ENCODE data around the gene TSHZ2. TPM values are rescaled to one million over a fixed set of nuclear protein-coding genes. Genes with fewer than 3 reads are reported as not detected.
A peak's percentile ranks its signal among the peaks of the same experiment; 100 is the strongest.
"Not testable (repeated sequence)": the region's sequence is repeated elsewhere in the genome, so short reads cannot be mapped to it uniquely, and the experiment has no call there.

TSHZ2 gene
- total RNA-seq, 1 experiment from 2014 or later: 0.20 TPM

GRCh38 chr20:53502820-53503219 is 530.7 kb downstream of the TSHZ2 start:
- CTCF ChIA-PET: interaction anchor here (1.3 kb wide), 1 partner anchor 45 kb away, joined by 3 read pairs; no protein-coding TSS in a partner anchor
- peak overlapping the region; percentile 18 for H3K4me3 Mint-ChIP-seq
- peaks cover 10% of the 10 kb centered on the region for H3K9me3 Mint-ChIP-seq
- H3K27ac Mint-ChIP-seq: no peak overlapping the region
- POLR2A ChIA-PET: no interaction called here
- TF ChIP-seq PRDM15 (CRISPR knock-in tag; IDR thresholded peaks at IDR 0.05) (no peak), RELA (CRISPR knock-in tag; IDR thresholded peaks at IDR 0.05; ENCODE audit: borderline replicate concordance) (no peak)
- TF ChIP-seq, protein P1, sequence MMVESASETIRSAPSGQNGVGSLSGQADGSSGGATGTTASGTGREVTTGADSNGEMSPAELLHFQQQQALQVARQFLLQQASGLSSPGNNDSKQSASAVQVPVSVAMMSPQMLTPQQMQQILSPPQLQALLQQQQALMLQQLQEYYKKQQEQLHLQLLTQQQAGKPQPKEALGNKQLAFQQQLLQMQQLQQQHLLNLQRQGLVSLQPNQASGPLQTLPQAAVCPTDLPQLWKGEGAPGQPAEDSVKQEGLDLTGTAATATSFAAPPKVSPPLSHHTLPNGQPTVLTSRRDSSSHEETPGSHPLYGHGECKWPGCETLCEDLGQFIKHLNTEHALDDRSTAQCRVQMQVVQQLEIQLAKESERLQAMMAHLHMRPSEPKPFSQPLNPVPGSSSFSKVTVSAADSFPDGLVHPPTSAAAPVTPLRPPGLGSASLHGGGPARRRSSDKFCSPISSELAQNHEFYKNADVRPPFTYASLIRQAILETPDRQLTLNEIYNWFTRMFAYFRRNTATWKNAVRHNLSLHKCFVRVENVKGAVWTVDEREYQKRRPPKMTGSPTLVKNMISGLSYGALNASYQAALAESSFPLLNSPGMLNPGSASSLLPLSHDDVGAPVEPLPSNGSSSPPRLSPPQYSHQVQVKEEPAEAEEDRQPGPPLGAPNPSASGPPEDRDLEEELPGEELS (CRISPR knock-in tag; IDR thresholded peaks at IDR 0.05): no peak
- no peak for ATAC-seq
- DNase-seq (ENCODE audit: low spot score): no peak
- H3K4me1 Mint-ChIP-seq: peaks cover 7% of the 10 kb centered on the region
- no peaks in the 10 kb centered on the region for H3K36me3 Mint-ChIP-seq
- no peaks in the 10 kb centered on the region for H3K27me3 Mint-ChIP-seq (ENCODE audit: low read depth)

GRCh38 chr20:53503517-53503919 is 531.4 kb downstream of the TSHZ2 start:
- no peaks in the 10 kb centered on the region for H3K36me3 Mint-ChIP-seq
- peak overlapping the region; percentile 54 for H3K4me3 Mint-ChIP-seq
- TF ChIP-seq ATF3 (CRISPR knock-in tag; conservative IDR thresholded peaks at IDR 0.05) (no peak), ZNF121 (CRISPR knock-in tag; IDR thresholded peaks at IDR 0.05) (peak; percentile 84)
- H3K4me1 Mint-ChIP-seq: peaks cover 7% of the 10 kb centered on the region
- ChIA-PET CTCF (no interaction called here), POLR2A (no interaction called here)
- no peak for DNase-seq (ENCODE audit: low spot score)
- H3K27ac Mint-ChIP-seq: no peak overlapping the region
- H3K9me3 Mint-ChIP-seq: peaks cover 10% of the 10 kb centered on the region
- ATAC-seq: no peak
- no peaks in the 10 kb centered on the region for H3K27me3 Mint-ChIP-seq (ENCODE audit: low read depth)

- H3K4me1 Mint-ChIP-seq; H3K27ac Mint-ChIP-seq; CTCF ChIA-PET; H3K36me3 Mint-ChIP-seq; H3K9me3 Mint-ChIP-seq; ATAC-seq; DNase-seq (ENCODE audit: low spot score); POLR2A ChIA-PET; H3K27me3 Mint-ChIP-seq (ENCODE audit: low read depth): not testable (repeated sequence)
- H3K4me3 Mint-ChIP-seq: peak overlapping the region; percentile 54
These were observed 531.9 kb downstream of the TSHZ2 start for GRCh38 chr20:53504106-53504505.

DNA sequence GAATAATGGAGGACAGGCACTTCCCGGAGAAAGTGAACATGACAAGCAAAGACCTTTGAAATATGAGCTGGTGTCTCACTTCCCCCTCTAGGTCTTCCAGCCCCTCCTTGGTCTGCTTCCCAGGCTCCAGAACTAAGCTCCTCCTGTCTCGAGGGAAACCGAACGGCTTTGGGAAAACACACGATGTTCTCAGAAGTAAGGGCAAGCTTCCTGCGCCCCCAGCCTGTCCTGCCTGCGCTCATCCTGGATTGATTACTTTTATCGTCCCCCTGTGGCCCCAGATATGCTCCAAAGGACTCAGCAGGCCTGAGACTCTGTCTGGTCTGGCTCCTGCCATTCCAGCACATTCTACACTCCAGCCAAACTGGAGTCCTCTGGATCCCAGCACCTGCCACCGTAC is 538.1 kb downstream of the TSHZ2 start:
- Mint-ChIP-seq H3K27ac (no peak overlapping the region), H3K4me1 (no peaks in the 10 kb centered on the region), H3K9me3 (no peaks in the 10 kb centered on the region), H3K4me3 (no peak overlapping the region), H3K36me3 (no peaks in the 10 kb centered on the region), H3K27me3 (ENCODE audit: low read depth) (no peaks in the 10 kb centered on the region)
- ChIA-PET CTCF (interaction anchor here (0.9 to 1.6 kb wide), 2 partner anchors 15 to 98 kb away, joined by 3 to 5 read pairs; no protein-coding TSS in a partner anchor), POLR2A (interaction anchor here (0.5 kb wide), 1 partner anchor 205 kb away, joined by 3 read pairs; no protein-coding TSS in a partner anchor)
- TF ChIP-seq NR3C1 (CRISPR knock-in tag; conservative IDR thresholded peaks at IDR 0.05; ENCODE audit: low read depth) (no peak), KAT7 (CRISPR knock-in tag; IDR thresholded peaks at IDR 0.05; ENCODE audit: borderline replicate concordance) (no peak), PREB (CRISPR knock-in tag; IDR thresholded peaks at IDR 0.05; ENCODE audit: borderline replicate concordance) (no peak), CREM (CRISPR knock-in tag; IDR thresholded peaks at IDR 0.05) (no peak), ZNF512 (CRISPR knock-in tag; IDR thresholded peaks at IDR 0.05; ENCODE audit: borderline replicate concordance) (no peak), IRF2 (CRISPR knock-in tag; IDR thresholded peaks at IDR 0.05; ENCODE audit: borderline replicate concordance, low read depth) (no peak), NFATC4 (CRISPR knock-in tag; IDR thresholded peaks at IDR 0.05) (no peak), E2F1 (CRISPR knock-in tag; IDR thresholded peaks at IDR 0.05) (no peak)
- TF ChIP-seq, protein P1 (CRISPR knock-in tag; IDR thresholded peaks at IDR 0.05): no peak
- ATAC-seq: no peak
- no peak for DNase-seq (ENCODE audit: low spot score)

Measured in WTC11 (cell line).